HT1080 (cell line): Measurements from ENCODE around the gene MICAL3. TPM values are rescaled to one million over a fixed set of nuclear protein-coding genes. Genes with fewer than 3 reads are reported as not detected.
"Not testable (repeated sequence)": the region's sequence is repeated elsewhere in the genome, so short reads cannot be mapped to it uniquely, and the experiment has no call there.

Source experiments
- DNase-seq: peaks from one replicate; pipeline ENCODE4 v3.0.0-alpha.2; 2015; ENCODE audit warnings: low read depth
- total RNA-seq: library from RNA; depleted of rRNA; stranded (reverse); fragments of >200 nt; shearing (Covaris generic); gene quantifications from 2 replicates; pipeline ENCODE4 v1.2.3, GENCODE V29; 2014

MICAL3 gene
- total RNA-seq, 1 experiment from 2014 or later, result 29.2 TPM

DNA sequence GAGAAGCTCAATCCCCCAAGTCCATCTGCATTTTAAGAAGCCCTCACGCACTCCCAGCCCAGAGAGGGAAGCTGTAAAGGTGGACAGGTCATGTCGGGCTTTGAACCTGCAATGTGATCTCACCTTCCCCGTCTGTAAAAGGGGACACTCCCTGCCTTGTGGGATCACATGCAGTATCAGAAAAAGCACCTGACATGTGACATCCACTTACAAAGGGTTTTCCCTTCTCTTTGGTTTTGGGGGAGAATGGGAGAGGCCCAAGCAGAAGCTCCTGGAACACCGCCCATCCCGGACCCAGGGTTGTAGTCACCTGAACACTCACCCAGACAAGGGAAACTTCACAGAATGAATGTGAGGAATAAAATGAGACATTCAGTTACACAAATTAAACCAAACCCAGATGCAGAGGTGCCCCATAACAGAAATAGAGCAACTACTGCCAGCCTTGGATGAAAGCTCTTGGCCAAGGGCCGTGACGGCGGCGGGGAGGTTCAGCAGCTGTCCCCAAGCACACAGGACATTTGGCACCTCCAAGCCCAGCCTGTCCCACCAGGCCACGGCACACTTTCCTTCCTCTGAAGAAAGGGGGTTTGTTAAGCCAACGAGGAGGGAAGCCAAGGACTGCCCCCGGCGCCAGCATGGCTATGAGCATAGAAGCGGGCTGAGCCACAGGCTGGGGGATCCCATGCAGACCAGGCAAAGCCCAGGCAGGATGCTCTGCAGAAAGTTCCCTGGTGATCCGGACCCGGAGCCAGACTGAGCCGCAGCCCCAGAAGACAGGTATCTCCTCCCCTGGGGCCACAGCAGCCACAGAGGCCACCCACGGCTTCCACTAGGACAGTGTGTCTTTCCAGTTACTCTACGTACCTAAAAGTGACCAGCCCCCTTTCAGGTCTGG, 253.9 kb downstream of the MICAL3 start:
- DNase-seq, result no peak

DNA sequence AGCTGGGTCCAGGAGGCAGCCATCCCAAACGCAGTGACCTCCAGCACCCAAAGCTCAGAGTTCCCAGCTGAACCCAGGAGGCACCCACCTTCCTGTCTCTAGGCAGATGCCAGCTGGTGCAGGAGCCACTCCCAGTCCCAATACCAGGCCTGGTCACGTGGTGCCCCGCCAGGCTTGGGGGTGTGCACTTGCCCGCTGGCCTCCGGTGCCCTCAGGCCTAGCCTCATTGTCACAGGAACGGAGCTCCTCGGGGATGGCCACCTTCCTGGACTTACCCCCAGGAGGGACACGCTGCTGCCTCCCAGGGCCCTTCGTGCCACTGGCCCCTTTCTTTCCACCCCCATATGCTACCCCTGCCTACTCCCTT, 254.7 kb downstream of the MICAL3 start:
- no peak for DNase-seq

DNA sequence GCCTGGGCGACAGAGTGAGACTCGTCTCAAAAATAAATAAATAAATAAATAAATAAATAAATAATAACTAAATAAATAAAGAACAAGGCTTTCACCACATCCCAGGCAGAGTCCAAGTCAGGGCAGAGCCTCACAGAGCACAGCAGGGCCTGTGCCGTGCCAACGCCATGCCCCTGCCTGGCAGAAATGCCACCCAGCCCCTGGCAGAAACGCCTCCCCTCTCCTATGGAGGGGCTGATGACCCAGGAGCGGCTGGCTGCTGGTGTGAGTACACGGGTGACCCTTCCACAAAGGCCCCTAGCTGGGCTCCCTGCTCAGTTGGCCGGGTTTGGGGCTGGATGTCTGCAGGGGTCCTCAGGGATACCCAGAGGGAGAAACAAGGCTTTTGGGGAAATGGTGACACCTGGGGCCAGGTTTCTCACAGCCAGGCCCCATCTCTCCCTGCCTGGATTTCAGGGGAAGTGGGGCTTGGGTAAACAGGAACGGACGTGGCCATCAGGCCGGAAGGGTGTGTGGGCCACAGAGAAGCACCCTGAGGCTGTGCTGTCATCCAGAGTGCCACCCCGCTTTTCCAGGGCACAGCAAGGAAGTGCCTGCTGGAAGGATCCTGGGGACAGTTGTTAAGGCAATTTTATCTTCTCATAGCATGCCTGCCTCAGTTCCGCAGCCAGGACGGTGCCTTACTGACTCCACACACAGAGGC, 255.2 kb downstream of the MICAL3 start:
- DNase-seq, result no peak

DNA sequence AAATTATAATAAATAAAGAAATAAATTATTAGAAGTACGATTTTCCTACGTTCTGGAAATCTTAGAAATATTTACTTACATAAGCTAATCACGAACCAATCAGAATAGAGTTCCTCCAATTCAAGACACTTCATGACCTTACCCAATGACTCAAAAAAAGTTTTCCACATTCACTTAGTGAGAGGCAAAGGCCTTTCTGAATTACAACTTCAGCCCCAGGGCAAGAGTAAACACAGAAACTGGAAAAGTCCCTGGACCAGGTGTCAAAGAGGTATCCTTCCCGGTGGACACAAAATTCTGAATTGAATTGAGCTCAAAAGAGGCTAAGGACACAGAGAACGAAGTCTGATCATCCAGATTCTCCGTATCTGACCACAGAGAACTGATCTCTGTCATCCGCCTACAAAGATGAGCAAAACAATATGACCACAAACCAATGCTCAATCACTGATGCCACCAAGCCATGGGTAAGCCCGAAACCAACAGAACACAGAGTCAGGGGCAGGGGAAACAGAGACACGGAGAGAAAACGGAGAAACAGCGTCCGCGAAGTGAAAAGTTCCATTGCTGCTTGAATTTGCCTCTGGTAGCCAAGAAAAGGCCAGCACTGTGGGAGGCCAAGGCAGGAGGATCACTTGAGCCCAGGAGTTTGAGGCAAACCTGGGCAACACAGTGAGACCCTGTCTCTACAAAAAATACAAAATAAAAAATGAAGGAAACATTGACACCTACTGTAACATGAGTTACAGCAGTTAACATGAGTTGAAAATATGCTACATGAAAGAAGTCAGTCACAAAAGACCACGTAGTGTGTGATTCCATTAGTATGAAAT, 256.9 kb downstream of the MICAL3 start:
- no peak for DNase-seq

DNA sequence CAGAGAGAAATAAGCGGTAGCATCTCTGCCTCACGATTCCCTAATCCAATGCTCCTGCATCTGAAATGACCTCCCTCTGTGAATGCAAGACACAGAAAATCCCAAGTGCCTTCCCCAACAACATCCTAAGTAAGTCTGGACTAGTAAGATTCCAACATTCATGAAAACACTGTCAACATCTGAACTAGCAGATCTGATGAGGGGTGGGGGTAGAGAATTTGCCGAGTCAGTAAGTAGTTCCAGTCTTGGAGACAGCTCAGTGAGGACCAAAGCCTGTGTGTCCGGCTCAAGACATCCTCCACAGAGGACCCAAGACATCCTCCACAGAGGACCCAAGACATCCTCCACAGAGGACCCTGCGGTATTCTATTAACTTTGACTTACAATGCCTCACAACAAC, 259.5 kb downstream of the MICAL3 start:
- not testable (repeated sequence) for DNase-seq

DNA sequence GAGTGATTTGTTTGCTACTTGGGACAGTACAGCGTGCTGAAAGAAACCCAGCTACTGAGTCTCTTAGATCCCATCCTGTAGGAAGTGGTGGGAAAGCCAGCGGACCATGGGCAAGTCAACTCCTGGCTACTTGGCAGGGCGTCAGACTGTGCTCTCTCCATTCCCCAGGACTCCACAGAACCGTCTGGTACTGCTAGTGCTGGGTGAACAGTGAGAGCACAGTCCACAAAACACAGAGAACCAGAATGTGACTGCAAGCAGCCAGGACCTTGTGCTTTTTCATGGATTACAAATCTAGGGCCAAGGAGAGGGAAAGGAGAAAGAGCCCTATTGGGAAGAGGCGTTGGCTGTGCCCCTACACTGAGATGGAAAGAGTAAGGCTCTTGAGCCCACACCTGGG, 260.3 kb downstream of the MICAL3 start:
- no peak for DNase-seq

DNA sequence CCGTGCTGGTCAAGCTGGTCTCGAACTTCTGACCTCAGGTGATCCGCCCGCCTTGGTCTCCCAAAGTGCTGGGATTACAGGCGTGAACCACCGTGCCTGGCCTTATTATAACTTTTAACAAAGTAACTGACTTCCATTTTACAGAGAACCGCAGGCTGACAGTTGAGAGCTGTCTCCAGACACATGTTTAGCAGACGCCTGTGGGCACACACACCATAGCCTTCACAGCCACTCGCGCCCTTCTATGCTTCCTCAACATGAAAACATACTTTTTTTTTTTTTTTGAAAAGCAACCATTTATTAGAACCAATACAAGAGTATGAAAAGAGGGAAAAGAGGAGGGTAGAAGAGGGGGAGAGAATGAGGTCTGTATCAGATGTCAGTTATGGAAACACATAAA, 260.9 kb downstream of the MICAL3 start:
- DNase-seq, result not testable (repeated sequence)

DNA sequence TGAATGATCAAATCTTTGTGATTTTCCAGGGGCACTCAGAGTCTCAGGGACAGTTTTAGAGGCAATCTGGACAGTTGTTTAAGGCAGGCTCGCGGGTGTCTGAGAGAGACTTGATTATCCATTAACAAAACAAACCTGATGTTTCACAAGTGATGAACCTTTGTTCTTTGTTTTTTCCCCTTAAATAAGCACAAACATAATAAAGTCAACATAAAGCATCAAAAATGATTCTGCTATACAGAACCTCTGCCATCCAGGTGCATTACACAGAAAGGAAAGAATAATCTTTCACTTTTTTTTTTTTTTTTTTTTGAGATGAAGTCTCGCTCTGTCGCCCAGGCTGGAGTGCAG, 263.2 kb downstream of the MICAL3 start:
- DNase-seq, result no peak

DNA sequence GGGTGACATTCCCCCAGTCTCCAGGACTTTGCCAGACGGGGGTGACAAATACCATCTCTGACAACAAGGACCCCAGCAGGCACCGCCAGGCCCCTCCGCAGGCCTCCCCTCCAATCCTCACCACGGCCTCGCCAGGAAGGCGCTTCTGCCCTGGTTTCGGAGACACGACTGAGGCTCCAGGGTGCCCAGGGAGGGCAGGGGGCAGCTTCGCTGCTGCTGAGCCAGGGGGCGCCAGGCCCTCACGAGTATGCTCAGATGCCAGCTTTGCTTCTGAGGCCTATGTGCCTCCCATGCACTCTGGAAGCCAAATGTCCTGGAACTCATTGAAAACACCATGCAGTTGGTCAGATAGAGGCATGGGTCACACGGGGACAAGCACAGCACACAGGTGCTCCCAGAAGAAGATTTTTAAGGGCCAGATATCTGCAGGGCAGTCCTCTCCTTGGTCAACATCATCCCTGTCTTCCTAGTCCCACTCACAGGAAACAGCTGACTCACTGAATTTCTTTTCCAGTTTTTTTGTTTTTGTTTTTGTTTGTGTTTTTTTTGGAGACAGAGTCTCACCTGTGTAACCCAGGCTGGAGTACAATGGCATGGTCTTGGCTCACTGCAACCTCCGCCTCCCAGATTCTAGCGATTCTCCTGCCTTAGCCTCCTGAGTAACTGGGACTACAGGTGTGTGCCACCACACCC, 270.0 kb downstream of the MICAL3 start:
- DNase-seq, result no peak

DNA sequence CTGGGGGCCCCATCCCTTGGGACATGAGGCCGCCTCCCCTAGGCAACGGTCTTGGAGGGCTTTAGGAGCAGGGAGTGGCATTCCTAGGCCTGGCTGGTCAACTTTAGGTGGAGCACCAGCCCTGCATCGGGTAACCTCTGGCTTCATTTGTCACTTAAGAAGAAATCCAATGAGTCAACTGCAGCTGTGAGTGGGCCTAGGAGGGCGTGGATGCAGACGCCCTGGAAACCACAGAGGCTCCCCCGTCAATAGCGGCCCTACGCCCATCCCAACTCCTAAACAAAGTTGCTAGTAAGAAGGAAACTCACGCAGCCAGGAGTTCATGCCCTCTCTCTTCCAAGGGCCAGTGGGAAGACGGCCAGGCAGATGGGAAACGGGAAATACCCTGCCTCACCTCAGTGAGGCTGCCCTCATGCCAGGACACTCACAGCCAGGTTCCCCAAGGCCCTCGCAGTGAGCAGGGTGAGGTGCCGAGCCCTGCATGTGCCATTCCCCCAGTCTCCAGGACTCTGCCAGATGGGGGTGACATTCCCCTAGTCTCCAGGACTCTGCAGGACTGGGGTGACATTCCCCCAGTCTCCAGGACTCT, 270.9 kb downstream of the MICAL3 start:
- peak; percentile 58 for DNase-seq

DNA sequence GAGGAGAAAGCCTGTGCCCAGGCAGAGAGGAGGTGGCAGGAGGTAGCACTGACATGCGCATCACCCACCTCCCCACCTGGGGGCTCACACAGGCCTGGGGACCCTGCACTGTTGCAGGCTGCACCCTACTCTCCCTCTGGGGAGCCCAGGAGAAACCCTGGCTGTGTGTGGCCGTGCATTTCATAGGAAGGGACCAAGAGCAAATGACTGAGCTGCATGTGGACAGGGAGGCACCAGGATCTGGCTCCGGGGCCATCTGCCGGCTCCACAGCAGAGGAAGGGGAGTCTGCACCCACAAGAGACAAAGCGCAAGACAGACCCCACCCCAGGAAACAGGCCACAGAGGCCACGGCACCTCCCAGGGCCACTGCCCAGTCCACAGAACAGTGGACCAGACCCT, 272.8 kb downstream of the MICAL3 start:
- no peak for DNase-seq

DNA sequence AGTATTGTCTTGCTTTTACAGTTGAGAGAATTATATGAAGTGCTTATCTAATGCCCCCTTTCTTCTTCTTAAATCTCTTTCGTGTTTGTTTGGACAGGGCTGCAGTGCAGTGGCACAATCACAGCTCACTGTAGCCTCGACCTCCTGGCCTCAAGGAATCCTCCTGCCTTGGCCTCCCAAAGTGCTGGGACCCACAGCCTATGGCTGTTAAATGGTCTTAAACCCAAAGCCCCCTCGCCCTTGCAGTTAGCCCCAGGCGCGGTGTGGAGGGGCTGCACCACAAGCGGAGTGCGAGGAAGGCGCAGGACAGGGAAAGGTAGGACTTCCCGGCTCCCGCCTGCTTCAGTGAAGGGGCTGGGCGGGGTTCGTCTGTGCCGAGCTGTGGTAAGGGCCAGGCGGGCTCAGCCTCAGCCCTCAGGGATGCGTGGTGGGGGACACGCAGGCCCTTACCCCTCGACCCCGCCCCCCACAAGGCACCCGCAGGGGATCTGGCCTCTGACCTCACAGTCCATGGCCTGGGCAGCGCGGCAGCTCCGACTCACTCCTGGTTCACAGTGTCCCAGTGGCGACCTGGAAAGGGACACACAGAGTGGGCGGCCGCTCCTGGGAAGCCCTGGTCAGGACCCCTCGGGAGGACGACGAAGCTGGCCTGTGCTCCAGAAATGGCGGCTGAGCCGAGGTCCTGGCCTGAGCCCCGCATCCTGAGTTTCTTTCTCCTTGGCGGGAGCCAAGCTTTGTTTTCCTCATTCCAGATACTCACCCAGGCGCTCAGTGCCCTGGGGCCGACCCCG, 274.6 kb downstream of the MICAL3 start:
- no peak for DNase-seq

DNA sequence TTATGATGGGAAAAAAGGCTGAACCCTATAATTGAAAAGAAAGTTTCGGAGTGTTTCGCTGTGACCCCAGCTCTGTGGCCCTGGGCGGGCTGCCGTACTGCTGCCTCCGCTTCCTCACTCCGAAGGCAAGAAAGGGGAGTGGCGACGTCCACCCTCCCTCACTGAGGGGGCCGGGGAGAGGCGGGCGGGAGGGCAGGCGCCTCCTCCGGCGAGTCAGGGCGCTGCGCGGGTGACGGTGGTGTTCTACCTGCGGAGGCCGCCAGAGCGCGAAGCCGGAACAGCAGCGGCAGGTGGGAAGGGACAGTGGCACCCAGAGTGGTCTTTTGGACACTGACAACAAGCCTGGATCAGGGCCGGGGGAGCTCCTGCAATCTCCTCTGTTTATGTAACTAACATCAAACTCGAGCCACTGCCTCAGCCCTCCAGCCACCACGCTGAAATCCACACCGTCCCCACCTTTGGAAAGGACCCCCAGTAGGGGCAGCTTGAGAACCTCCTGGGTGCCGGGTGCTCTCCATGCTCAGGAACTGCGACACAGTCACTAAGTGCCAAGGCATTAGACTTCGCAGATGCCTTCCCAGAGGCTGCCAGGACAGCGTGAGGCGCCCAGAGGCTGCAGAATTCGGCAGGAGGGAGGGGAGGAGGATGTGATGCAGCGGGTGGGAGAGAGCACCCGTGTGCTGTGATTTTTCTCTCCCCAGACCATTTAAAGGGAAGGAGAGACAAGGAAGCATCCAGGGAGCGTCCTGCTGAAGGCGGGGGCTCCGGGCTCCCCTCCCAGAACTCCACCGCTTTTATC, 275.6 kb downstream of the MICAL3 start:
- no peak for DNase-seq

DNA sequence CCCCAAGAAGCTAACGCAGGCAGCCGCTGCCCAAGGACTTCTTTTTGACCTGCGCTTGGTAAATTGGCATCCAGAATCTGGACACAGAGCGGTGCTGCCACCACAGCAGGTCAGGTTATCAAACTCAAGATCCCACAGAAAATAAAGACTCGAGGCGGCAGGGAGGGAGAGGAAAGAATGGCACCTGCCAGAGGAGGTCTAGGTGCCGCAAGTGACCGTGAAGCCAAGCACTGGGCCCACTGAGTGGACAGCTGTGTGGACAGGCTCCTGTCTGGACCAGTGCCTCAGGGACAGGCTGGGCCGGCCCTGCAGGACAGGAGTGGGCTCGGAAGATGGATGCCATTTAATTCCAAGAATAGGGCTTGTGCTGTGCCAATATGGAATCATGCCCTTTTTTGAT, 277.4 kb downstream of the MICAL3 start:
- no peak for DNase-seq

DNA sequence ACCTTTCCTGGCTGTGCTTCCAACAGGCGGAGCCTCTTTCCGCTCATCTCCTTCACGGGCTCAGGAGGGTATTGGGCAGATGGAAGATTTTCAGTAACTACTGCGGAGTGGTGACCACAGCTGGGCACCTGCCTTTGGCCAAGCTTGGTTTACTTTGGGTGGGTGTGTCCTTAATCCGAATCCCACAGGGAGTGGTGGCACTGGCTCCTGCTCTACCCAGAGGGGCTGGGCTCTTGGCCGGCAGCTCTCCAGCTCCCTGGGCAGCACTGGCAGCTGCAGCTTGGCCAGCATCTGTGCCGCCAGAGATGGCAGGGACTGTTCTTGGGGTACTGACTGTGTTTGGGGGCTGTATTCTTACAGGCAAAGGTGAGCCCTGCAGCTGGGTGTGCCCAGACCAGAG, 279.9 kb downstream of the MICAL3 start:
- DNase-seq, result no peak

DNA sequence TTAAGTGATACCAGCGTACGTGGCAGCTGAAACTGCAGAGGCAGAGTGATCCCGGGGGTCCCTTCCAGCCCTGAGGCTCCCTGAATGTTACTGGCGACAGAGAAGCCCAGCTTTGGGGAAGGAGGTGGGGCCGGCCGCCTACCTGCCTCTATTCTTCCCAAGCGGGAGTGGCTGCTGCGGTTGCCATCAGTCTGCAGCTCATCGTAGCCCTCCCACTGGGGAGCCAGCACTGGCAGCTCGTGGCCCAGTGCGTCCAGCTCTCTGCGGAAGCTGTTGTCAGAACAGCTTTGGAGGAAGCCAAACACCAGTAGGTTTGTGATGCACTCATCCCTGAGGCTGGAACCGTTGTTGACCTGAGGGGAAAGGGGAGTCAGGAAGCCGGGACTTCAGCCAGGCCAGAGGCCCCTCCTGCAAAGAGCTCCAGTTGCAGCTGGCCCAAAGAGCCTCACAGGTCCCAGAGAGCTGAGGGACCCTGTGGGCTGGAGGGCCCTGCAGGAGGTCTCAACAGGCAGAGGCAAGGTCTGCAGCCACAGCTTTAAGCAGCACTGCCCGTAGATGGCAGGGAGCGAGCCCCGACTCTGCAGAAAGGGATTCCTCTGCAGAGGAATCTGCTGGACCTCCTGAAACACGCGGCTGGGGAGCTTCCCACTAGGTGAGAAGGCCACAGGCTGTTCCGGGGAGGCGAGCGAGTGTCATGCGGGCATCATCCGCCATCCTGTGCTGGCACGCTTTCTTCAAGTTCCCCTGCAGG, 280.5 kb downstream of the MICAL3 start:
- DNase-seq, result no peak

DNA sequence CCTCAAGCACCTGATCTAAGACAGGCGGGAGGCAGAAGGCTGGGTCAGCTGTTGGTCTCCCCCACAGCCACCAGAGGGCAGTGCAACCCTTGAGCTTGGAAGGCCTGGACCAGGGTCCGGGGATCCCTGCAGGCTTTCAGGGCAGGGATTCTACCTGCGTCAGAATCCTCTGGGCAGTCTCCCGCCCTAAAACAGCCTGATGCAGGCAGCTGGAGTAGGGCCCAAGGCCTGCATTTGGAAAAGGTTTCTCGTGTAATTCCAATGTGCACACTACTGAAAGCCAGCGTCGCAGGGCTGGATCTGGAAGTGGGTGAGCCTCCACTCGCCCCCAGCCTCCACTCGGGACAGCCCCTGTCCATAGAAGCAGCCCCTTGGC, 281.8 kb downstream of the MICAL3 start:
- peak; percentile 65 for DNase-seq

DNA sequence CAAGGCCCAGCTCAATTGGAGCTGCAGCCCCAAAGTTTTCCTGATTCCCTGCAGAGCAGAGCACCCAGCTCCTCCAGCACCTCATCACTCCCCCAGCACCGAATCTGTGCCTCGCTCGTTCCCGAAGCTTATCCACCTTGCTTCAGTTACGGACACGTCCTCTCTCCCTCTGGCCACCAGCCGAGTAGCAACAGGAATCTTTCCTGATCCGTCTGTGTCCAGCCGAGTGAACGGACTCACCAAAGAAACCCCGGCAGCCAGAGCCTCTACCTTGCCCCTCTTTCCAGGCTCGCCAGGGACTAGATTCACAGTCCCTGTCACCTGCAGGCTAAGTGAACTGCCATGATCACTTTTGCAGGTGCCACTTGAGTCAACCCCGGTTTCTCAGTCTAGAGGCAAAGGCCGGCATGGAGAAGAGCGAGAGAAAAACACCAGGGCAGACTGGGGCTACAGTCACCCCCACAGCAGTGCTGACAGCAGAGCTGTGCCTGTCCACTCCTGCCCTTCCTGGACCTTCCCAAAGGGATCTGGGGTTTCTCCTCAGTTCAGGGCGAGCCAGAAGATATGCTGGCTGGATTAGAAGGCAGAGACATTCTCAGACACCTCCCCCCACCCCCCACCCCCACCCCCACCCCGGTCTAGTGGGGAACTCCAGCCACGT, 282.4 kb downstream of the MICAL3 start:
- no peak for DNase-seq
